ENCODE results near the gene APOB. TPM values are rescaled to one million over a fixed set of nuclear protein-coding genes. Genes with fewer than 3 reads are reported as not detected.

APOB gene
- total and polyA plus RNA-seq, 2 of the 13 experiments (the other 11 are each of a cell fraction or from before 2014, with no cell fraction given) = 1,569 to 2,515 TPM

DNA sequence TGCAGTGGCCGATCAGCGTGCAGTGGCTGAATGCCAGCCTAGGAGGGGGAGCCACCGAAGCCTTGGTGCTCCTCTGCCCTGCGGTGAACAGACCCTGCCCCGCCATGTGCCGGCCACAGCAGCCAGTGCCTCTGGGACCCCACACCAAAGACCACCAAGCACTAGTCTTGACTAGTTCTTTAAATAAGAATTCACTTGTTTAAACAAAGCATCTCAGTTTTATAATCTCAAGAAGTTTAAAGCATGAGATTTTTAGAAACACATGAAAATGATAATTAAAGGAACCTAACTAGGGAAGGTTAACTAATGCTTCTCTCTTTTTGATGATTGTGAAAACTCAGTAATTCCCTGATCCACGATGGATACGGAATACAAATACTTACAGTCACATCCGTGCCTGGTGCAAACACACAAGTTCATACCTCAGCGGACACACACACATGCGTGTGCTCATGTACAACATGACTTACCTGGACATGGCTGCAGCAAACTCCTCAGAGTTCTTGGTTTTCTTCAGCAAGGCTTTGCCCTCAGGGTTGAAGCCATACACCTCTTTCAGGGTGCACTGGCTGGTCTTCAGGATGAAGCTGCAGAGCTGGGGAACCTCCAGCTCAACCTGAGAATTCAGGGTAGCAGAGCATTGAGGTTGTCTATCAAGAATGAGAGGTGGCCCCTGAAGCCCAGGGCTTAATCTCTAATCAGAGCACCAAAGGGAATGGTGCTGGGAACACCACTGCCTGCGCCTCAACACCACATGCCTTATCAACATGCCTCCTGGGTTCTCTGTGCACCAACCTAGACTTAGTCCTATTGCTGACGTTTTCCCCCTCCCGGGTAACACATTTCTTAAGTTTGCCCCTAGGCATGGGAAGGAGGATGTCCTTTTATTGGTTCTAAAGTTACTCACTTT lies 3.1 kb downstream of the APOB start (continued):
- TF ChIP-seq, protein P1, sequence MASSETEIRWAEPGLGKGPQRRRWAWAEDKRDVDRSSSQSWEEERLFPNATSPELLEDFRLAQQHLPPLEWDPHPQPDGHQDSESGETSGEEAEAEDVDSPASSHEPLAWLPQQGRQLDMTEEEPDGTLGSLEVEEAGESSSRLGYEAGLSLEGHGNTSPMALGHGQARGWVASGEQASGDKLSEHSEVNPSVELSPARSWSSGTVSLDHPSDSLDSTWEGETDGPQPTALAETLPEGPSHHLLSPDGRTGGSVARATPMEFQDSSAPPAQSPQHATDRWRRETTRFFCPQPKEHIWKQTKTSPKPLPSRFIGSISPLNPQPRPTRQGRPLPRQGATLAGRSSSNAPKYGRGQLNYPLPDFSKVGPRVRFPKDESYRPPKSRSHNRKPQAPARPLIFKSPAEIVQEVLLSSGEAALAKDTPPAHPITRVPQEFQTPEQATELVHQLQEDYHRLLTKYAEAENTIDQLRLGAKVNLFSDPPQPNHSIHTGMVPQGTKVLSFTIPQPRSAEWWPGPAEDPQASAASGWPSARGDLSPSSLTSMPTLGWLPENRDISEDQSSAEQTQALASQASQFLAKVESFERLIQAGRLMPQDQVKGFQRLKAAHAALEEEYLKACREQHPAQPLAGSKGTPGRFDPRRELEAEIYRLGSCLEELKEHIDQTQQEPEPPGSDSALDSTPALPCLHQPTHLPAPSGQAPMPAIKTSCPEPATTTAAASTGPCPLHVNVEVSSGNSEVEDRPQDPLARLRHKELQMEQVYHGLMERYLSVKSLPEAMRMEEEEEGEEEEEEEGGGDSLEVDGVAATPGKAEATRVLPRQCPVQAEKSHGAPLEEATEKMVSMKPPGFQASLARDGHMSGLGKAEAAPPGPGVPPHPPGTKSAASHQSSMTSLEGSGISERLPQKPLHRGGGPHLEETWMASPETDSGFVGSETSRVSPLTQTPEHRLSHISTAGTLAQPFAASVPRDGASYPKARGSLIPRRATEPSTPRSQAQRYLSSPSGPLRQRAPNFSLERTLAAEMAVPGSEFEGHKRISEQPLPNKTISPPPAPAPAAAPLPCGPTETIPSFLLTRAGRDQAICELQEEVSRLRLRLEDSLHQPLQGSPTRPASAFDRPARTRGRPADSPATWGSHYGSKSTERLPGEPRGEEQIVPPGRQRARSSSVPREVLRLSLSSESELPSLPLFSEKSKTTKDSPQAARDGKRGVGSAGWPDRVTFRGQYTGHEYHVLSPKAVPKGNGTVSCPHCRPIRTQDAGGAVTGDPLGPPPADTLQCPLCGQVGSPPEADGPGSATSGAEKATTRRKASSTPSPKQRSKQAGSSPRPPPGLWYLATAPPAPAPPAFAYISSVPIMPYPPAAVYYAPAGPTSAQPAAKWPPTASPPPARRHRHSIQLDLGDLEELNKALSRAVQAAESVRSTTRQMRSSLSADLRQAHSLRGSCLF (CRISPR knock-in tag; IDR thresholded peaks at IDR 0.05; ENCODE audit: borderline replicate concordance) = no peak
- TF ChIP-seq JDP2 (CRISPR knock-in tag; IDR thresholded peaks at IDR 0.05; ENCODE audit: borderline replicate concordance) = 0 out of 2 replicates have a peak, but pooled peaks have one; percentile 18
- TF ChIP-seq SAFB2 (CRISPR knock-in tag; IDR thresholded peaks at IDR 0.05; ENCODE audit: borderline replicate concordance, low read depth) = no peak
- TF ChIP-seq STAT6 (CRISPR knock-in tag; IDR thresholded peaks at IDR 0.05; ENCODE audit: borderline replicate concordance) = no peak
- TF ChIP-seq ZIK1 (CRISPR knock-in tag; IDR thresholded peaks at IDR 0.05; ENCODE audit: borderline replicate concordance, low read depth) = no peak; the same call in 1 of the 2 replicates
- TF ChIP-seq CENPX (CRISPR knock-in tag; IDR thresholded peaks at IDR 0.05) = no peak
- TF ChIP-seq NFE2L1 (CRISPR knock-in tag; IDR thresholded peaks at IDR 0.05; ENCODE audit: borderline replicate concordance) = 0 out of 2 replicates have a peak, but pooled peaks have one; percentile 28
- TF ChIP-seq ZNF646 (CRISPR knock-in tag; IDR thresholded peaks at IDR 0.05) = 0 out of 2 replicates have a peak, but pooled peaks have one; percentile 6
- peak; percentile 17; the same call in 1 of the 2 replicates for TF ChIP-seq ZBTB7B (CRISPR knock-in tag; IDR thresholded peaks at IDR 0.05)

All from HepG2 (cell line).